ENCODE results near the gene FNTB.

DNA sequence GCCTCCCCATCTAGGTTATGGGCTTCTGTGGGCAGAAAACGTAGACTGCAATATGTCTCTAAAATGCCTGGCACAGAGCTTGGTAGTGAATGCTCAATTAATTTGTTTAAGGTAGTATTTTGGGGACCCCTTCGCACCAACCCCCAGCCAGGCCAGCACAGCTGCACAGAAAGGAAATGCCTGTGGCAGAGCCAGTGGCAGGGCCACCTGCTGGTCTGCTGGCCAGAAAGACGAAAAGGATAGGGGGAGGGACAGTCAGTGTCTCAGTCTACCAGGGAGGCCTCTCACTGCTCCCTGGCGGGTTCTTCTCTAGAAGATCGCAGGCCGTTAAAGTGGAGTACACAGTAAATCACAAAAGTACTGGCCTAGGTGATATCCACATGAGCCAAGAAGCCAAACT, 18.0 kb upstream of the FNTB start:
- no peak for TF ChIP-seq POLR2AphosphoS5 (IDR thresholded peaks at IDR 0.05)
- TF ChIP-seq, protein P1, sequence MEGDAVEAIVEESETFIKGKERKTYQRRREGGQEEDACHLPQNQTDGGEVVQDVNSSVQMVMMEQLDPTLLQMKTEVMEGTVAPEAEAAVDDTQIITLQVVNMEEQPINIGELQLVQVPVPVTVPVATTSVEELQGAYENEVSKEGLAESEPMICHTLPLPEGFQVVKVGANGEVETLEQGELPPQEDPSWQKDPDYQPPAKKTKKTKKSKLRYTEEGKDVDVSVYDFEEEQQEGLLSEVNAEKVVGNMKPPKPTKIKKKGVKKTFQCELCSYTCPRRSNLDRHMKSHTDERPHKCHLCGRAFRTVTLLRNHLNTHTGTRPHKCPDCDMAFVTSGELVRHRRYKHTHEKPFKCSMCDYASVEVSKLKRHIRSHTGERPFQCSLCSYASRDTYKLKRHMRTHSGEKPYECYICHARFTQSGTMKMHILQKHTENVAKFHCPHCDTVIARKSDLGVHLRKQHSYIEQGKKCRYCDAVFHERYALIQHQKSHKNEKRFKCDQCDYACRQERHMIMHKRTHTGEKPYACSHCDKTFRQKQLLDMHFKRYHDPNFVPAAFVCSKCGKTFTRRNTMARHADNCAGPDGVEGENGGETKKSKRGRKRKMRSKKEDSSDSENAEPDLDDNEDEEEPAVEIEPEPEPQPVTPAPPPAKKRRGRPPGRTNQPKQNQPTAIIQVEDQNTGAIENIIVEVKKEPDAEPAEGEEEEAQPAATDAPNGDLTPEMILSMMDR (IDR thresholded peaks at IDR 0.05), result no peak
